HL-60/S4 treated with phorbol 12-myristate 13-acetate at 8.2 ng/mL for 4 days and 3 days (cell line): ENCODE results near the gene ZRANB1.

Source experiments
- in situ Hi-C: fragments of 300-500 bp; cut with MboI; formaldehyde crosslinking; loops from 2 replicates; pipeline ENCODE4 v1.15.0; 2022; ENCODE audit warnings: low sequenced_read_pairs

ZRANB1 gene

DNA sequence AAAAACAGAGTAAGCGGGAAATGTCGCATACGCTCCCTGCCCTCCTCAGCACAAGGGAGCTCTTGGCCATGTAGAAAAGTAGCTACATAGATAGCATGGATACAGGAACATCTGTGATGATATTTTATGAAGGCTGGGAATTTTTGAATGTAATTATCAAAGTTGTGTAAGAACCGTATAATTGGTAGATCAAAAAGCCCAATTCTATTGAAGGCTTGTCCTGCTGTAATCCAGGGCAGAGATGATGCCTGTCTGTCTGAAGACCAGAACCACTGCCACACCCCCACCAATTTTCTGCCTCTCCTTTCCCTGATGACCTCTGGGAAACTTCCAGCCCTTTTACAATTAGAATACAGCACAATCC lies 51.4 kb downstream of the ZRANB1 start:
- in situ Hi-C loops = no loop called here

DNA sequence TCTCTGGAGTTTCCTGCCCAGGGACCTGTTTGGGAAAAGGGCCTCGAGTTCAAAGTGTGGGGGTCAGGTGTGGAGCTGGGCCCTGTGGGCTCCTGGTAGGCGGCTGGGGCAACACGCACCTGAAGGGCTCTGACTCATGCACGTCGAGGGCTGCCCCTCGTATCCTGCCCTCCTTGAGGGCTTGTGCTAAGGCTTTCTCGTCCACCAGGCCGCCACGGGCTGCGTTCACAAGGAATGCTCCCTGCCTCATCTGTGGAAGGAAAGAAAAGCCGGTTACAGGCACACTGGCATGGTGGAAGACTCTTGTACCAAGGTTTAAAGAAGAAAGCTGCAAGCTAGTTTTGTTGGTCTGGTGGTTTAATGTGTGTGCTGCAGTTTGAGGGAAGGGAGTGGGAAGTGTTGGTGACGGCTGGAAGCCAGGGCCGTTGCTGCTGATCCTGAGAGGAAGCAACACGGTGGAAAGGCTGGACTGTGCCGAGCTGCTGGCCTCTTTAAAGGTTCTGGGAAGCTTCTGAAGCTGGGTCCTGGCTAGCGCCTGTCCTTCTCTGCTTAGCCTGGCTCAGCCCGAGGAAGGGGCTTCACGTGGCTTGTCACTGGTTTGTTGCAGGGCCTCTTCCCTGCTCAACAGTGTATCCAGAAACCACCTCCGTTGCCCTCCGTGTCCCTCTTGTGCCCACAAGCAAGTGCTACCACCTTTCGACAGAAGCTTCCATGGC lies 52.0 kb downstream of the ZRANB1 start:
- in situ Hi-C loops = no loop called here

DNA sequence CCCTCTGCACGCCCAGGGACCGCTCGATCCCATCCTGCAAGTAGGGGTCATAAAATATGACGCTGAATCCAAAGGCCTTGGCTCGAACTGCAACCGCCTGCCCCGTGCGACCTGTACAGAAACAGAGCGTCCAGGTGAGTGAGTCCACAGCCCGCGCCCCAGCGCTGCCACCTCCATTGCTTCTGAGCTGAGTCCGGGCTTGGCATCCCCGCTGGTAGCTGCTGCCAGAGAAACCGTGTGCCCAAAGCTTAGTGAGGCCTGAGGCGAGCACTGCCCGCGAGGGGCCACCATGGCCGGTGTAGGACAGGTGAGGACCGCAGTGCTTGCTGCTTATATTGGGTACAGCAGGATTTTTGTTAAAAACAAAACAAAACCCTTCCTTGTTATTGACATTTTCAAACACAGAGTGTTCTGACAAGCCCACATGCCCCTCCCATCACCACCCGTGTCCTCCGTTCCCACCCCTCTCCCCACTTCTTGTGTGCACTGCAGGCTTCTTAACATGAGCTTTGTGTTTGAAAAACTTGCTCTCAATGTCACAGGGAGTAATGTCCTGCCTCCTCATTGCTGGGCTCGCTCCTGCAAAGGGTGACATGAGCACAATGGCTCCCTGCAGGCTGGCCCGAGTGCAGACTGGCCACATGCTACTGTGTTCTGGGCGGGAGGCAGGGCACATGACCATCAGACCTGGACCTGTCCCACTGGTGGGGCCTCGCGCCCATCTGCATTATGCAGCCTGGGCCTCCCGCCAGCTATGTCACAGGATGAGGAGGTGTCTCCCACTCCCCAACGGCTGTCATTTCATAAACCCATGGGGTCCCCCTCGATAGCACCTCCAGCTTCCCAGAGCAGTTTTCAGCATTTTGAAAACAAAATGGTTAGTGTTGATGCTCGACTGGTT lies 52.9 kb downstream of the ZRANB1 start:
- in situ Hi-C loops = no loop called here

- in situ Hi-C loops = no loop called here
Measured at GRCh38 chr10:124995605-124996004, 53.7 kb downstream of the ZRANB1 start.

DNA sequence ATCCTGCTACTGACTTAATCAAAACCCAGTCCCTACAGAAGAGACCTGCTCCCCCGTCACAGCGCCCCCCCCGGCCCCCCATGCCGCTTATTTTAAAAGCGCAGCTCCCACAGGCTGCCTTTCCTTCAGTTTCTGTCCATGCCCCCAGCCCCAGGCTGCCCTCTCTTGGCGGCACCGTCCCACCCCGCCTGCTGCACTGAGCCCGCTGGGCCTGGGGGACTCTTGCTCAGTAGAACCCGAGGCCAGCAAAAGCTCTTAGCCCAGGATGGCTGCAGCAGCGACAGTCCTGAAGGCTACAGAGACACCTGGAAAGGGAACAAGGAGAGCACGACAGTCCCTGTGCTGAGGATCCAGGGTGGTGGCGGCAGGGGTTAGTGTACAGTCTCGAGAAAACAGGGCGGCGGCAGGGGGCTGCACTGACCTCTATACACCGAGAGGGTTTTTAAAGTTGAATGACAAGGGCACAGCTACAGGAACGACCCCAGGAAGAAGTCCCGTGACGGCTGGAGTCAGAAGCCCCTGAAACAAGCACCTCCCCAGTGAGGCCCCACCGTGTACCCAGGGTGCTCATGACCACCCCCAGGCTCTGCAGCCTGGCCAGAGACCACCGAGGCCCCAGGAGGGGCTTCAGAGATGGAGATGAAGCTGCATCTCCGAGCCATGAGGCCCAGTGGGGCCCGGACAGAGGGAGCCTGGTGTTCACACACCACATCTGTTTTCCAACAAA lies 54.4 kb downstream of the ZRANB1 start:
- in situ Hi-C loops = no loop called here

DNA sequence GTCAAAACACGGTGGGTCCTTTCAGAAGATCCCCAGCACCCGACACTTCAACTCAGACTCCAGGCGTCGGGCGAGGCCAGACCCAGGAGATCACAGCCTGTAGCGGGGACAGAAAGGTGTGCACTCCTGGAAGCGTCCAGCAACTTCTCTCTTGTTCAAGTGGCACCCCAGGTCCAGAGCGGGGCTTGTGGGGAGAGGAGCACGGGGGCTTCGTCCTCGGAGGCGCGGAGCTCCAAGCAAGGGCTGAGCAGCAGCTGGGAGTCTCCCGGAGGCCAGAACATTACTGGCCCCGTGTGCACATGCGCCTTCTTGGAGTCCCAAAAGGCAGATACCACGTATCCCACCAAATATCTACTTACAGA lies 54.9 kb downstream of the ZRANB1 start:
- in situ Hi-C loops = no loop called here

- in situ Hi-C loops = no loop called here
Measured at GRCh38 chr10:124997306-124997705, 55.4 kb downstream of the ZRANB1 start.

DNA sequence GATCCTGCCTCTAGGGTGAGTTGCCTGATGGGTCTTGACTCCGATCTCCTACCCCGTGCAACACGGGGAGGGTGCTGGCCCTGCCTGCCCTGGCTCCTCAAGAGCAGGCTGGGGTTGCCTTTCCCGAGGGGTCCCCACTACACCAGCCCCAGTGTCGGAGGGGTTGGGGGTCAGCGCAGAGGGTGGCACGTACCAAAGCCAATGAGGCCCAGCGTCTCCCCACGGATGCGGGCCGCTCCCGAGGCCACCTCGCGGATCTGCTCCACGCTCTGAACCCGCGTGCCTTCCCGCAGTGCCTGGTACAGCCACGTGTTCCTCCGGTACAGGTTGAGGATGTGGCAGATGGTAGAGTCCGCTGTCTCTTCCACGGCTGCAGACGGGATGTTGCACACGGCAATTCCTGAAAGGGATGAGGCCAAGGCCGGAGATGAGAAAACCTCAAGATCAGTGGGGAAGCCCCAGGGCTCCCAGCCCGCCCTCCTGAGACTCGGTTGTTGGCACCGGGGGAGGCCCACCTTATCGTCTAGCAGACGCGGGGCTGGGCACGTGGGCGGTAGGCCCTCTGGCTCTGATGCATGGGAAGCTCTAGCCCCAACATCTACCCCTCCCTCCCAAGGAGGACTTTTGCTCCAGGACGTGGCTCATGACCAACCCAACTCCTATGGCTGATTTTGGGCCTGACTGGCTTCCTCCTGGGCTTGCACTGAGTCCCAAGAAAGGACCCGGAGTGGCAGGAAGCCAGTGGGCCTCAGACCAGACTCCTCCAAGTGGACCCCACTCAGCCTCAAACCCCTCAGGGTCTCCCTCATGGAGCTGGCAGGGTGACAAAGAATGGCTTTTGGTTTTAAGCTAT lies 56.1 kb downstream of the ZRANB1 start:
- in situ Hi-C loops = no loop called here

GRCh38 chr10:124998624-124999291 lies 56.8 kb downstream of the ZRANB1 start:
- in situ Hi-C loops = no loop called here

DNA sequence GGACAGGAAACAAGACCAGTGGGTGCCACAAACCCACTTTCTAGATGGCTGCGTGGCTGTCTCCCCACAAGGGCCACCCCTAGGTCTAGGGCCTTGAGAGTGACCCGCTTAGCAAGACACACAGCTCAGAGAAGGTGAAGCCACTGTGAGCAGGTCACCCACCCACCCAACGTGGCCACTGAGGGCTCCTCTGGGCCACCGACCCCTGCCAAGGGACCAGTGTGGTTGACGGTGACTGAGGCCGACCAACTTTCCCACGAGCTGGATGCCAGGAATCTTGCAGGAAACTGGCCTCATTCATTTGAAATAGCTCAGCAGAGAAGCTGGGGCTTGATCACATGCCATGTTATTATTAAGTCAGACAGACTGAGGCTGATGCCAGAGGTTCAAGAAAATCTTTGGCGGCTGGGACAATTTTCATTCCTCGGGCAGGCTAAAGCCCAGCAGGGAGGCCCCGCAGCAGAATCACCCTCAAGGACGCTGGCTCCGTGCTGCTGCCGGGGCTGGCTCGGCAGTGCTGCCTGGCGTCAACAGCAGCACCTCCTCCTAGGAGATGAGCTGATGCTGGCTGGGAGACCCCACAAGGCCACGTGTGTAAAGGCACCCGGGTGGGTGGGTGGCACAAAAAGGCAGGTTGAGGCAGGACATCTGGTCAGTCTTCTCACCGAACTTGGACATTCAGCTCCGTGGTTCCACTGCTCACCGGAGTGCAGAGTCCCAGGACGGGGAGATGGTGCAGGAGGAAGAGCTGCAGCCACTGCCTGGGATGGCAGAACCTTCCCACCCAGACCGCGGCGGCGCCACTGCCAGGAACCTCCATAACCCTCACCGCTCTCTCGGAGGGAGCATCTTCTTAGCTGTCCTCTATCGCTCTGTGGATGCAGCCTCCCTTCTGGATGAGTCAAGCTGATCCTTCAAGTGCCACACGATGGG lies 57.8 kb downstream of the ZRANB1 start:
- in situ Hi-C loops = no loop called here

- in situ Hi-C loops = no loop called here
Measured at GRCh38 chr10:125000366-125001312, 58.7 kb downstream of the ZRANB1 start.

- in situ Hi-C loops = no loop called here
Measured at GRCh38 chr10:125001313-125002046, 59.6 kb downstream of the ZRANB1 start.

DNA sequence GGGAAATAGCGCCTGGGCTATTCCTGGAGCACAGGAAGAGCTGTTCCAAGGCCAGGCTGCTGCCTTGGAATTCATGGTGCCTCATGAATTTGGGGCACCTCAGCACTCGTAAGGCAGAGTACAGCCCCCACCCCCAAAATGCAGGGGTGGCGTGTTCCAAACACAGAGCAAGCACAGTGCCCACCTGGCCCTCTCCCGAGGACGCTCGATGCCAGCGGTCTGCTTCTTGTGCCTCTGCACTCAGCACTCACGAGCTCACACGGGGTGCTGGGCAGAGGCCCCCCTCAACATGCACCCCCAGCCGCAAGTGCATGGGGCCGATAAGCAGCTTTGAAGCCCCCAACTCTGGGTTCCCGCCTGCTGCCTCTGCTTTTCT lies 60.1 kb downstream of the ZRANB1 start:
- in situ Hi-C loops = no loop called here

DNA sequence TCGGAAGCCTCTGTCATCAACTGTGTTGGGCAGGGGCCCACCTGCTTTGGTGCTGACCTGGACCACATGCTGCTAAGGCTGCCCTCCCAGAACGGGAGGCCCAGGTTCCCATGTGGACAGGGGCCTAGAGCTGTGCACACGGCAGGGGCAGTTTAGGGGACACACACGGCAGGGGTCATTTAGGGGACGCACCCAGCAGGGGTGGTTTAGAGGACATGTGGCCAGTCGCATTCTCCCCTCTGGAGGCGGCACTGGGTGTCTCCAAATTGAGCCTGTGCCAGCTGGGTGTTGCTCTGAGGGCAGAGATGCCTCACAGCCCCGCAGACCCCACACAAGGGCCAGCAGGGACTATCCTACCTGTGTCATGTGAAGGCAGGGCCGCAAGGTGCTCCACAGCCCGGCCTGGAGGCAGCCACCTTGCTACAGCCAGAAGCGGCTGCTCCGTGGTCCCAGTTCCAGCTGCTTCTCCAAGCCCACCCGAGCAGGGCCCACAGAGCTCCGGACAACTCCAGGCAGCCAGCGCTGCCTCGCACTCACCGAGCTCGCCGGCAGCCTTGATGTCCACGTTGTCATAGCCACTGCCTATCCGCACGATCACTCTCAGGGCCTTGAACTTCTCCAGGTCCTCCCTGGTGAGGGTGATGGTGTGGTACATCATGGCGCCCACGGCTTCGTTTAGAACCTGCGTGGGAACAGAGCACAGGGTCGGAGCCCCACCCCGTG lies 60.7 kb downstream of the ZRANB1 start:
- in situ Hi-C loops = no loop called here

DNA sequence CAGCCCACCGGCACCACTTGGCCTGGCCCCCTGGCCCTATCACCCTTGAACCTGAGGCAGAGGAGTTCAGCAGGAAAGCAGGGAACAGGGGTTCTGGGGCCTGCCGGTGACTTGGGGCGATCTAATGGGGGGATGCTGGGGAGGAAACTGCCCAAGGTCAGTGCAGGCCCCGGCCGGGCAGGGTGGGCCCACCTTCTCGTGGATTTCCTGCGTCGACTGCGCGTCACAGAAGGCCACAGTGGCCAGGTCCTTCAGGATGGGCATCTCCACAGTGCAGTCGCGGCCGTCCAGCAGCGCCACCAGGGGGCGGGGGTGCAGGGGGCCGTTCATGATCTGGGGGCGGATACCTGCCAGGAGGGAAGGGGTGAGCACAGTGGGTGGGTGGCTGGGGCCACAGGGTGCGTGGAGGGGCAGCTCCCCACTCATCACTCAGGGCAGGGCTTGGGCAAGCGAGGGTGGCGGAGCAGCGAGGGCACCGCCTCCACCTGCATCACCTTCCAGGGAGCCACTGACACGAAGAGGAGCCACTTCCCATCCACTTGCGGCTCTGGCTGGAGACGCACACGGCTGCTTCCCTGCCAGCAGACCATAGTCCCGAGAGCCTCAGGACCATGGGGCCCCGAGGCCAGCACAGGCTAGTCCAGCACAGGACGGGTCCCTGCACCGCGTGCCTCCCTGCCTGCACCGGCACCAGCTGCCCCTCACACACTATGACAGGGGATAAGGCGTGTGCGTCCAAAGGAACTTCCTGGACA lies 61.4 kb downstream of the ZRANB1 start:
- in situ Hi-C loops = no loop called here

- in situ Hi-C loops = no loop called here
Measured at GRCh38 chr10:125003901-125004467, 62.1 kb downstream of the ZRANB1 start.
